WTC11 (cell line): ENCODE results near the gene LZTS2.

ENCODE experiments used
- ARID4B ChIP-seq: sonication (generic); formaldehyde crosslinking; IDR thresholded peaks from 2 replicates; pipeline ENCODE4 v1.8.0; 2023; ENCODE audit warnings: missing genetic modification reagents, mild to moderate bottlenecking, borderline replicate concordance
- ATF2 ChIP-seq: sonication (generic); formaldehyde crosslinking; IDR thresholded peaks from 2 replicates; pipeline ENCODE4 v1.8.1; 2022; ENCODE audit warnings: low read depth, missing genetic modification reagents, borderline replicate concordance
- ATF3 ChIP-seq: sonication (generic); formaldehyde crosslinking; conservative IDR thresholded peaks from 2 replicates; pipeline ENCODE4 v1.8.1; 2022; ENCODE audit warnings: mild to moderate bottlenecking, missing genetic modification reagents
- CREB1 ChIP-seq: sonication (generic); formaldehyde crosslinking; IDR thresholded peaks from 2 replicates; pipeline ENCODE4 v1.8.0; 2023; ENCODE audit warnings: mild to moderate bottlenecking, missing genetic modification reagents
- CTCF ChIP-seq: fragments of 200-600 bp; IDR thresholded peaks from 2 replicates; pipeline ENCODE4 v1.8.0; 2022; ENCODE audit warnings: antibody characterized with exemption
- GABPB1 ChIP-seq: sonication (generic); formaldehyde crosslinking; IDR thresholded peaks from 2 replicates; pipeline ENCODE4 v1.8.1; 2023; ENCODE audit warnings: mild to moderate bottlenecking, missing genetic modification reagents
- IRF2 ChIP-seq: sonication (generic); formaldehyde crosslinking; IDR thresholded peaks from 2 replicates; pipeline ENCODE4 v1.8.0; 2022; ENCODE audit warnings: low read depth, missing genetic modification reagents, borderline replicate concordance
- MXD4 ChIP-seq: fragments of 250-450 bp; sonication (Bioruptor Pico); IDR thresholded peaks from 2 replicates; pipeline ENCODE4 v1.8.0; 2021; ENCODE audit warnings: mild to moderate bottlenecking, moderate library complexity, borderline replicate concordance
- SMAD3 ChIP-seq: sonication (generic); formaldehyde crosslinking; IDR thresholded peaks from 2 replicates; pipeline ENCODE4 v1.8.0; 2022; ENCODE audit warnings: missing genetic modification reagents, mild to moderate bottlenecking, borderline replicate concordance
- TEAD4 ChIP-seq: sonication (generic); formaldehyde crosslinking; IDR thresholded peaks from 2 replicates; pipeline ENCODE4 v1.8.0; 2022; ENCODE audit warnings: mild to moderate bottlenecking, missing genetic modification reagents
- USF1 ChIP-seq: sonication (generic); formaldehyde crosslinking; IDR thresholded peaks from 2 replicates; pipeline ENCODE4 v1.8.0; 2022; ENCODE audit warnings: mild to moderate bottlenecking, missing genetic modification reagents
- USF2 ChIP-seq: sonication (generic); formaldehyde crosslinking; IDR thresholded peaks from 2 replicates; pipeline ENCODE4 v1.8.1; 2023; ENCODE audit warnings: mild to moderate bottlenecking, missing genetic modification reagents, moderate library complexity
- ZNF121 ChIP-seq: sonication (generic); formaldehyde crosslinking; IDR thresholded peaks from 2 replicates; pipeline ENCODE4 v1.8.0; 2023; ENCODE audit warnings: missing genetic modification reagents

- no peak for TF ChIP-seq CTCF
- TF ChIP-seq GABPB1: no peak
- no peak for TF ChIP-seq USF2 (CRISPR knock-in tag)
- no peak for TF ChIP-seq TEAD4 (CRISPR knock-in tag)
- TF ChIP-seq ATF2 (CRISPR knock-in tag): no peak
- TF ChIP-seq USF1 (CRISPR knock-in tag): no peak
- no peak for TF ChIP-seq SMAD3
- no peak for TF ChIP-seq IRF2 (CRISPR knock-in tag)
- TF ChIP-seq ATF3 (CRISPR knock-in tag): no peak
- TF ChIP-seq CREB1 (CRISPR knock-in tag): no peak
- no peak for TF ChIP-seq ZNF121 (CRISPR knock-in tag)
- no peak for TF ChIP-seq ARID4B (CRISPR knock-in tag)
- TF ChIP-seq MXD4 (CRISPR knock-in tag): no peak
Measured at GRCh38 chr10:101047961-101048892, 48.6 kb downstream of the LZTS2 start.
